ENCODE data around the gene ULK4.

Gene ULK4

GRCh38 chr3:41241800-41242571 lies 719.9 kb downstream of the ULK4 start:
- no peak for DNase-seq

DNA sequence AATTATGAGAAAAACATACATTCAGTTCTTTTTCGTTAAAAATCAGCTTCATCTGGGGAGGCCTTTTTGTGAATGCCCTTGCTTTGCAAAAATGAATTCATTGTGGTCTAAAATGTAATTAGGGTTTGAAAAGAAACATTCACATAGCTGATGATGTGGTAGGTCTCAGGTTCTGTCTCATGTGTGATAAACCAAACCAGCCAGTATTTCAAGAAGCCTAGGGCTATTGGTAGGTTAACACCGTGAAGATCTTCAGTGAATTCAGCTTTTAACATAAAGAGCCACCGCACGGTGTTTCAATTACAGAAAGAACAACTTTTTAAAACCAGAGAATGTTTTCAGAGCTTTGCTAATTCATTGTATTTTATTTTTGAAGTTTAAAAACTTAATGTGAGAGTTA lies 720.7 kb downstream of the ULK4 start:
- no peak for DNase-seq

DNA sequence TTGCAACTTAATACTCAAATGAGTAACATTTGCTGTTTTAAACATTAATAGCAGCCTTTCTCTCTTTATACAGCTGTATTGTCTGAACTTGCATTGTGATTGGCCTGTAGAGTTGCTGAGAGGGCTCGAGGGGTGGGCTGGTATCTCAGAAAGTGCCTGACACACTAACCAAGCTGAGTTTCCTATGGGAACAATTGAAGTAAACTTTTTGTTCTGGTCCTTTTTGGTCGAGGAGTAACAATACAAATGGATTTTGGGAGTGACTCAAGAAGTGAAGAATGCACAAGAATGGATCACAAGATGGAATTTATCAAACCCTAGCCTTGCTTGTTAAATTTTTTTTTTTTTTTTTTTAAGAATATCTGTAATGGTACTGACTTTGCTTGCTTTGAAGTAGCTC lies 722.3 kb downstream of the ULK4 start:
- no peak for DNase-seq

GRCh38 chr3:41237907-41238306 lies 724.0 kb downstream of the ULK4 start:
- no peak for DNase-seq

- DNase-seq = peak; percentile 23
These were observed 725.7 kb downstream of the ULK4 start for GRCh38 chr3:41236228-41236627.

GRCh38 chr3:41234823-41235721 lies 726.8 kb downstream of the ULK4 start:
- peak; percentile 28 for DNase-seq

GRCh38 chr3:41224120-41224806 lies 737.6 kb downstream of the ULK4 start:
- DNase-seq = no peak

DNA sequence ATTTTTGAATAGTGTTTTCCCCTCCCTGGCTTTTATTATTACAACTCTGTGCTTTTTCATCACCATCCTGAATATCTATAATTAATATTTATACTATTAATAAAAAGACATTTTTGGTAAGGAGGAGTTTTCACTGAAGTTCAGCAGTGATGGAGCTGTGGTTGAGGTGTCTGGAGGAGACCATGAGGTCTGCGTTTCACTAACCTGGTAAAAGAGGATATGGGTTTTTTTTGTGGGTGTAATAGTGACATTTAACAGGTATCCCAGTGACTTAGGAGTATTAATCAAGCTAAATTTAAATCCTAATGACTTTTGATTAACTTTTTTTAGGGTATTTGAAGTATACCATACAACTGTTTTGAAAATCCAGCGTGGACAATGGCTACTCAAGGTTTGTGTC lies 738.2 kb downstream of the ULK4 start:
- DNase-seq = no peak

GRCh38 chr3:41223078-41223477 lies 738.8 kb downstream of the ULK4 start:
- DNase-seq = no peak

GRCh38 chr3:41222501-41222900 lies 739.4 kb downstream of the ULK4 start:
- DNase-seq = no peak

DNA sequence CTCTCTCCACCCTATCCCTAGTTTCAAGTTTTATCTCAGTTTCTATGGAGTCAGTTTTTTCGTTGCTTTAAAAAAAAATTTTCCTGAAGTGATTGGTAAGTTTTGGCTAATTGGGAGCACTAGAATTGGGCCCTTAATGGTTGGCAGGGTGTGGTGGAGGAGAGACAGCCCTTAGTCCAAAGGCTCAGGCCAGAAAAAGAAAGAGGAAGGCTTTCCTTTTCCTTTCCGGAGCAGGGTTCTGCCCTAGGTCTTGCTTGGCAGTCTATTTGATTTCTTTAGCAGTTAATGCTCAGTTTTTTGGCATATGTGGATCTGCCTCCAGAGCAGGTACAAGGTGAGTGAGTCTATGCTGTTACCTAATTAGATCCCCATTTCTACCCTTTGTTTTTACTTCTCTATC lies 739.9 kb downstream of the ULK4 start:
- no peak for DNase-seq

GRCh38 chr3:41220906-41221677 lies 740.8 kb downstream of the ULK4 start:
- no peak for DNase-seq

DNA sequence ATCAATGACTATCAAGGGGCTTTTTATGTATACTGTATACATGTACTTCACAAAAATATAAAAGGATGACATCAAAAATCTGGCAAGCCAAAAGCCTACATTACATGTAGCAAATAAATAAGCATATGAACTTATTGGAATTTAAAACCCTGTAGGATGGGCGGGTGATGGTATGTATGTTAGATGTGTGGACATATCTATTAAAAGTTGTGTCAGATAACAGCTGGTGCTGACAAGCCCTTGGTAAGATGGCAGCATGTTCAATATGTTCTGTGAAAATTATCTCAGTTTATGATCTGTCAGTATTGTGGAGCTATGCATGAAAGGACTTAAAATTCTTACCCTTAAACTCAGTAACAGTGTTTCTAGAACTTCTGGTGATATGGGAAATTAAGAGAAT lies 742.5 kb downstream of the ULK4 start:
- DNase-seq = no peak

DNA sequence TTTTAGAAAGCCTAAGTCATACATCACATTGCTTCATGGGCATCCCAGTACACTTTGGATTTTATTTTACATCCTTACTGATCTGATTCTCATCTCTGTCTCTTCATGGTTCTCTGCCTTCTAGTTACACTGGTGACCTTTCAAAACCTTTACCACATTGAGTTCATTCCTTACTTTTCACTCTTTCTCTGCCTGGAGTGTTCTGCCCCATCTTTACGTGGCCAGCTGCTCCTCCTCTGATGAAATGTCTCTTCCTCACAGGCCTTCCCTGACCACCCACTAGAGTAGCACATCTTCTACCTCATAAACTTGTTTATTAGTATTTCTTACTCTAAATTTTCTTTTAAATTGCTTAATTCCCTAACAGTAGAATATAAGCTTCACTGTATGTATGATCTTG lies 744.9 kb downstream of the ULK4 start:
- DNase-seq = no peak

GRCh38 chr3:41216422-41216821 lies 745.5 kb downstream of the ULK4 start:
- no peak for DNase-seq

DNA sequence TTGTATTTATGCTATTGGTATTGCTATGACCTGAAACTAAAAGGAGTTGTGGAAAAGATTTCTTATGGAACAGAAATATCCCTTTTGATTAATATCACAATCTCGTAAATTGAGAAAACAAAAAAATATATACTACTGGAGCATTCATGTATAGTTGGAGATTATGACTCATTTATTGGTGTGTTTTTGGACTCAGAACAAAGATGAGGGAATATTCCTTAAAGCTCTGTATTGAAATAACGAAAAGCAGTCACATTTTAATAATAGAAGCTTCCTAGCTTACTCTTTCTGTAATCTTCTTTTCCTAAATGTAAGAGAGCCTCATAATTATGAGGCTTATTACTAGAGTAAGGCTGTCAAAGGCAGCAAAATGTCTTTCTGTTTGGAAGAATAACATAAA lies 748.3 kb downstream of the ULK4 start:
- DNase-seq = no peak

DNA sequence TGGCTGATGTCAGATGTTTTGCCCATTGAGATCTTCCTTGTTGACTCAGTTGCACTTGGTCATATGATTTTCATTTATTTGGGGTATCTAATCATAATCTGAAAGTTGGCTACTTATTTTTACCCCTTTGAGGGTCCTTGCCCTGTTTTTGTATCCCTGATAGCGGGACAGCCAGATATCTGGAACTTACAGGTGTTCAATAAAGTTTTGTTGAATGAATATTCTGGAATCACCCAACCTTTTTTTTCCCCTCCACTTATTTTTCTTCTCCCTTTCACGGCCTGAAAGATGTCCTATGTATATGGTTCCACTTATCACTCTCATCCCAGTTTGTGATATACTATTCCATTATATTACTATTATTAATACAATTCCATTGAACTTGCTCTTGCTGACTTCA lies 749.8 kb downstream of the ULK4 start:
- no peak for DNase-seq

GRCh38 chr3:41210966-41211365 lies 750.9 kb downstream of the ULK4 start:
- DNase-seq = no peak

DNA sequence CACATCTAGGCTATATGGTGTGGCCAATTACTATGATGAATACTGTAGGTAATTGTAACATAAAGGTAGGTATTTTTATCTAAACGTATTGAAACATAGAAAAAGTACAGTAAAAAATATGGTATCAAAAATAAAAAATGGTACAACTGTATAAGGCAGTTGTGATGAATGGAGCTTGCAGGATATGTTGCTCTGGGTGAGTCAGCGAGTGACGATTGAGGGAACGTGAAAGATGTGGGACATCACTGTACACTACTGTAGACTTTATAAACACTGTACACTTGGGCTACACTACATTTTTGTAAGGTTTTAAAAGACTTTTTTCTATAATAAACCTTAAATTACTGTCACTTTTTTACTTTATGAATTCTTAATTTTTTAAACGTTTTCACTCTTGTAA lies 752.3 kb downstream of the ULK4 start:
- DNase-seq = no peak

DNA sequence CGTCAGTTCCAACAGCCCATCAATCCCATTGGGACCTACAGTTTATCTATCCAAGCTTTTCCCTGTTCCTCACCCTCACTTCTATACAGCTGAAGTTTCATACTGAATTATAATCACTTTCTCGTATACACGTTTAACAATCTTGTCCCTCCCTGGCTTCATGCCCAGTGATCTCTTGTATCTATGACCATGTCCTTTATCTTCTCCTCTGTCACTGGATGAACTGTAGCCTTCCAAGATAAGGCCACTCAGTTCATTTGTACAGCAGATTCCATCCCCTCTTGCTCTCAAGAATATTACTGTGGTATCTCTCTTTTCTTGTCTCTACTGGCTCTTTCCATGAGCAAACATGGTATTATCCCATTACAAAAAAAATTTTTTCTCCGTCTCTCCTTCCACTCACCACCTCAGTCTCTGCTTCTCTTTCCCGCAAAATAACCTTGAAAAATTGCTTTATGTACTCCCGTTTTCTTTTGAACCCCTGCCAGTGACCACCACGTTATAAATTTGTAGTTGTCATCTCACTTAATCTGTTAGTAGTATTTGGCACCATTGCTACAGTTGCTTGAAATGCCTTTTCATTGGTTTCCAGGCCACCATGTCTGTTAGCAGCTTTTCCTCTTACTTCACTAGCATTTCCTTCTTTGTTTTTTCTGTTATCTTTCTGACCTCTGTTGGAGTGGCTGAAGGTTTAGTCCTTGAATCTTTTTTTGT lies 753.2 kb downstream of the ULK4 start:
- DNase-seq = no peak

- no peak for DNase-seq
These were observed 754.5 kb downstream of the ULK4 start for GRCh38 chr3:41207355-41207754.

DNA sequence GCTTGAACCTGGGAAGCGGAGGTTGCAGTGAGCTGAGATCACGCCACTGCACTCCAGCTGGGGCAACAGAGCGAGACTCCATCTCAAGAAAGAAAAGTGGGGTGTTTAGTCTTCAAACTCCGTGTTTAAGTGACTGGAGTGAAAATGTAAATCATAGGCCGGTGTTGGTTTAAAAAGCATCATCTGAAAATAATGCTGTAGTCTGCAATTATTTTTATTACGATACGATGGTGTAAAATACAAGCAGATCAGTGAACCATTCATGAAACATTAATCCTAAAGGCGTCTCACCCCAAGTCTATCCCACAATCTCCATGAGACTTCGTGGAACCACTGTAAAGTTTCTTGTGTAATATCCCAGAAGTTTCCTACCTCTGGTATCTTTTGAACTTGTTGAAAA lies 756.3 kb downstream of the ULK4 start:
- DNase-seq = no peak

All from NCI-H69 (cell line).